H1 (cell line): ENCODE results near the gene ENOX2. TPM values are rescaled to one million over a fixed set of nuclear protein-coding genes. Genes with fewer than 3 reads are reported as not detected.

Source experiments
- CTCF ChIA-PET: fragments of 300-600 bp; sonication (Branson Sonifier 250); formaldehyde crosslinking; loops from one replicate; lab custom pipeline; 2021; ENCODE audit not compliant: partially characterized antibody; lab: Charles Lee
- POLR2A ChIA-PET: fragments of 300-600 bp; sonication (Branson Sonifier 250); formaldehyde crosslinking; loops from one replicate; lab custom pipeline; 2021; ENCODE audit warnings: inconsistent platforms; ENCODE audit not compliant: partially characterized antibody; lab: Charles Lee
- DNase-seq, 2 experiments: peaks; one replicate each; pipeline versions ENCODE4 v3.0.0 to v3.0.0-alpha.2; 2010 to 2022; ENCODE audit warnings: low spot score in 2 of 2, low read depth in 1 of 2, mixed read lengths in 1 of 2
- FAIRE-seq: peaks from 2 replicates; lab custom pipeline; 2011; peaks lifted over from hg19 to GRCh38; lab: Jason Lieb, UNC
- H2AFZ ChIP-seq: 2 replicates; pipeline ENCODE4 v1.8.1; 2012; ENCODE audit warnings: low read length, inconsistent platforms
- H2AK5ac ChIP-seq: 2 replicates; pipeline ENCODE4 v1.6.1; 2013; ENCODE audit warnings: low read depth, low read length
- H2BK120ac ChIP-seq: replicated peaks from 2 replicates; pipeline ENCODE3; 2013; ENCODE audit warnings: low read depth, low read length, inconsistent platforms
- H2BK12ac ChIP-seq: 2 replicates; pipeline ENCODE4 v1.6.1; 2013; ENCODE audit warnings: low read depth, low read length
- H2BK15ac ChIP-seq: 2 replicates; pipeline ENCODE4 v1.6.1; 2013; ENCODE audit warnings: low read length
- H2BK20ac ChIP-seq: 2 replicates; pipeline ENCODE4 v1.6.1; 2013; ENCODE audit warnings: low read length
- H2BK5ac ChIP-seq: 2 replicates; pipeline ENCODE4 v1.6.1; 2013; ENCODE audit warnings: low read depth, low read length
- H3K14ac ChIP-seq: 2 replicates; pipeline ENCODE4 v1.6.1; 2013; ENCODE audit warnings: inconsistent platforms; ENCODE audit not compliant: insufficient read length
- H3K18ac ChIP-seq: 2 replicates; pipeline ENCODE4 v1.6.1; 2013; ENCODE audit warnings: low read length; ENCODE audit errors: extremely low read depth
- H3K23ac ChIP-seq: 2 replicates; pipeline ENCODE4 v1.6.1; 2013; ENCODE audit warnings: inconsistent platforms; ENCODE audit not compliant: insufficient read length
- H3K23me2 ChIP-seq: 2 replicates; pipeline ENCODE4 v1.6.1; 2013; ENCODE audit warnings: low read depth, low read length
- H3K27ac ChIP-seq: 2 replicates; pipeline ENCODE4 v1.6.1; 2011; ENCODE audit warnings: low read depth, low read length, inconsistent platforms
- H3K27me3 ChIP-seq, 4 experiments: replicated peaks in 1 of 4; 1 replicate in 1 of 4; 2 replicates in 3 of 4; pipeline versions ENCODE4 v1.6.1 to v1.8.1; 2011 to 2013; ENCODE audit warnings: low read length in 3 of 4, mild to moderate bottlenecking in 3 of 4, inconsistent platforms in 2 of 4, mixed read lengths in 2 of 4, moderate library complexity in 1 of 4; ENCODE audit not compliant: control insufficient read depth in 3 of 4, insufficient read depth in 3 of 4; ENCODE audit errors: extremely low read depth in 1 of 4
- H3K36me3 ChIP-seq, 4 experiments: 2 replicates each; pipeline versions ENCODE4 v1.6.1 to v1.8.1; 2011 to 2013; ENCODE audit warnings: mild to moderate bottlenecking in 4 of 4, low read length in 3 of 4, moderate library complexity in 2 of 4, control low read depth in 1 of 4, inconsistent platforms in 1 of 4; ENCODE audit not compliant: insufficient read depth in 4 of 4, control insufficient read depth in 2 of 4
- H3K4ac ChIP-seq: replicated peaks from 2 replicates; pipeline ENCODE3; 2013; ENCODE audit warnings: low read length, low read depth, mixed read lengths, inconsistent platforms; ENCODE audit not compliant: insufficient read length
- H3K4me1 ChIP-seq, 4 experiments: replicated peaks in 1 of 4; 1 replicate in 1 of 4; 2 replicates in 3 of 4; pipeline versions ENCODE4 v1.6.1 to v1.8.1; 2011 to 2013; ENCODE audit warnings: low read length in 3 of 4, inconsistent platforms in 2 of 4, mixed read lengths in 1 of 4; ENCODE audit not compliant: insufficient read depth in 4 of 4, control insufficient read depth in 3 of 4
- H3K4me2 ChIP-seq, 2 experiments: 2 replicates each; pipeline versions ENCODE4 v1.6.1 to v1.8.1; 2011 to 2013; ENCODE audit warnings: low read depth in 2 of 2, low read length in 2 of 2, control low read depth in 1 of 2, inconsistent platforms in 1 of 2, mild to moderate bottlenecking in 1 of 2; ENCODE audit not compliant: insufficient read depth in 1 of 2
- H3K4me3 ChIP-seq, 4 experiments: fragments of 200-600, 300-600 bp in 1 of 4; sonication (generic), shearing (Covaris generic), sonication (Bioruptor Twin) in 1 of 4; 2 replicates each; pipeline versions ENCODE4 v1.5.1 to v1.8.1; 2011 to 2016; ENCODE audit warnings: low read length in 4 of 4, low read depth in 3 of 4, control low read depth in 2 of 4, inconsistent platforms in 2 of 4, mild to moderate bottlenecking in 2 of 4, mixed read lengths in 1 of 4, moderate library complexity in 1 of 4; ENCODE audit not compliant: insufficient read depth in 2 of 4; ENCODE audit errors: extremely low read depth in 1 of 4
- H3K56ac ChIP-seq: replicated peaks from 2 replicates; pipeline ENCODE3; 2013; ENCODE audit warnings: low read depth, mild to moderate bottlenecking, mixed read lengths, low read length, inconsistent platforms; ENCODE audit not compliant: insufficient read length
- H3K79me1 ChIP-seq: 2 replicates; pipeline ENCODE4 v1.6.1; 2013; ENCODE audit warnings: low read depth, low read length, control low read depth
- H3K79me2 ChIP-seq, 2 experiments: 2 replicates each; pipeline versions ENCODE4 v1.6.1 to v1.8.1; 2012 to 2013; ENCODE audit warnings: low read length in 2 of 2, mild to moderate bottlenecking in 2 of 2, inconsistent platforms in 1 of 2; ENCODE audit not compliant: insufficient read depth in 2 of 2, control insufficient read depth in 1 of 2
- H3K9ac ChIP-seq, 4 experiments: replicated peaks in 1 of 4; 1 replicate in 1 of 4; 2 replicates in 3 of 4; pipeline versions ENCODE4 v1.6.1 to v1.8.1; 2011 to 2013; ENCODE audit warnings: low read depth in 3 of 4, low read length in 3 of 4, control low read depth in 2 of 4, mild to moderate bottlenecking in 2 of 4, moderate library complexity in 2 of 4, inconsistent platforms in 1 of 4; ENCODE audit errors: extremely low read depth in 1 of 4
- H3K9me3 ChIP-seq, 2 experiments: 2 replicates each; pipeline versions ENCODE4 v1.6.1 to v1.8.1; 2012 to 2013; ENCODE audit warnings: mild to moderate bottlenecking in 2 of 2, moderate library complexity in 2 of 2, control low read depth in 1 of 2, inconsistent platforms in 1 of 2, low read depth in 1 of 2, low read length in 1 of 2, mixed read lengths in 1 of 2; ENCODE audit not compliant: insufficient read depth in 2 of 2
- H4K20me1 ChIP-seq, 2 experiments: replicated peaks in 1 of 2; 2 replicates each; pipeline versions ENCODE3 to v1.8.1; 2011 to 2013; ENCODE audit warnings: inconsistent platforms in 2 of 2, low read length in 2 of 2, mild to moderate bottlenecking in 1 of 2; ENCODE audit not compliant: insufficient read depth in 2 of 2, control insufficient read depth in 1 of 2
- H4K5ac ChIP-seq: 2 replicates; pipeline ENCODE4 v1.6.1; 2013; ENCODE audit warnings: low read length, low read depth, mixed read lengths, inconsistent platforms; ENCODE audit not compliant: insufficient read length
- H4K8ac ChIP-seq: 2 replicates; pipeline ENCODE4 v1.8.0; 2013; ENCODE audit warnings: mild to moderate bottlenecking, moderate library complexity, low read length, inconsistent platforms; ENCODE audit not compliant: insufficient read depth; ENCODE audit errors: extremely low read depth
- H4K91ac ChIP-seq: replicated peaks from 2 replicates; pipeline ENCODE3; 2013; ENCODE audit warnings: low read length, mixed read lengths, inconsistent platforms; ENCODE audit not compliant: insufficient read length
- ATF3 ChIP-seq: IDR thresholded peaks from 2 replicates; pipeline ENCODE4 v1.6.1; 2011; ENCODE audit warnings: low read depth, mild to moderate bottlenecking, low read length; ENCODE audit not compliant: insufficient read depth
- CTBP2 ChIP-seq: IDR thresholded peaks from 2 replicates; pipeline ENCODE4 v1.7.0; 2011; ENCODE audit warnings: borderline replicate concordance, mild to moderate bottlenecking, moderate library complexity, mixed read lengths, low read length; ENCODE audit not compliant: insufficient read depth, insufficient read length
- GTF2F1 ChIP-seq: IDR thresholded peaks from 2 replicates; pipeline ENCODE4 v1.6.1; 2012; ENCODE audit warnings: low read depth, low read length, improper control_type of control experiment, borderline replicate concordance
- KDM4A ChIP-seq: IDR thresholded peaks from one replicate; pipeline ENCODE4 v1.7.1; 2012; ENCODE audit warnings: low read depth, mild to moderate bottlenecking, moderate library complexity, low read length, inconsistent platforms; ENCODE audit not compliant: severe bottlenecking
- KDM5A ChIP-seq: fragments of 200-600 bp; IDR thresholded peaks from 2 replicates; pipeline ENCODE4 v1.7.1; 2012; ENCODE audit warnings: mild to moderate bottlenecking, low read length, inconsistent platforms, mixed read lengths
- NRF1 ChIP-seq: IDR thresholded peaks from 2 replicates; pipeline ENCODE4 v1.6.1; 2011; ENCODE audit warnings: mild to moderate bottlenecking, low read depth, low read length, improper control_type of control experiment
- SP1 ChIP-seq: IDR thresholded peaks from 2 replicates; pipeline ENCODE4 v1.6.1; 2011; ENCODE audit warnings: low read depth, low read length
- TCF12 ChIP-seq: IDR thresholded peaks from 2 replicates; pipeline ENCODE4 v1.6.1; 2011; ENCODE audit warnings: low read depth, mild to moderate bottlenecking, low read length
- polyA plus RNA-seq, 7 experiments: library from polyadenylated mRNA; depleted of rRNA in 3 of 7; stranded (reverse) in 5 of 7; unstranded in 2 of 7; fragments of >200 nt in 5 of 7; fragments of 200-250 nt in 2 of 7; gene quantifications; 1 replicate in 5 of 7; 2 replicates in 1 of 7; 4 replicates in 1 of 7; pipeline versions ENCODE4 v1.2.1 to v1.2.3, GENCODE V29; 2011 to 2013; ENCODE audit warnings: missing spikeins in 2 of 7, mixed read lengths in 2 of 7
- total RNA-seq: library from RNA; stranded (reverse); fragmentation: NEBNext Ultra II Directional; extraction: Animal tissue kit (Norgen Biotek cat#: 25700); gene quantifications from 2 replicates; pipeline ENCODE4 v1.2.1, GENCODE V29; 2021

The ENOX2 gene
- total and polyA plus RNA-seq, 2 of the 8 experiments (the other 6 are each of a cell fraction or from before 2014, with no cell fraction given), result 4.5 to 12.3 TPM

GRCh38 chrX:130915302-130915701 lies 12.3 kb upstream of the ENOX2 start:
- no peak overlapping the region for H2BK120ac ChIP-seq
- no peaks in the 10 kb centered on the region for H3K79me1 ChIP-seq
- no peaks in the 10 kb centered on the region for H3K27me3 ChIP-seq
- H3K9me3 ChIP-seq, result no peaks in the 10 kb centered on the region
- no peak overlapping the region for H4K8ac ChIP-seq
- H3K4me3 ChIP-seq, result no peak overlapping the region
- H3K56ac ChIP-seq, result no peak overlapping the region
- ChIA-PET POLR2A (no interaction called here), CTCF (interaction anchor here (0.9 to 3.9 kb wide), 9 partner anchors 16 to 521 kb away, joined by 3 to 22 read pairs (median 7); no protein-coding TSS in a partner anchor)
- no peak for DNase-seq
- H3K23ac ChIP-seq, result no peak overlapping the region
- no peak overlapping the region for H3K18ac ChIP-seq
- no peaks in the 10 kb centered on the region for H3K23me2 ChIP-seq
- H3K4me2 ChIP-seq, result no peak overlapping the region
- no peak overlapping the region for H2BK12ac ChIP-seq
- no peak overlapping the region for H2AFZ ChIP-seq
- no peaks in the 10 kb centered on the region for H3K36me3 ChIP-seq
- H2BK20ac ChIP-seq, result no peak overlapping the region
- no peak for FAIRE-seq
- TF ChIP-seq TCF12 (no peak), KDM4A (no peak), CTBP2 (no peak), NRF1 (no peak), GTF2F1 (no peak), KDM5A (no peak), SP1 (no peak), ATF3 (no peak)
- H3K14ac ChIP-seq, result no peak overlapping the region
- no peaks in the 10 kb centered on the region for H3K4me1 ChIP-seq
- no peak overlapping the region for H4K91ac ChIP-seq
- no peak overlapping the region for H3K27ac ChIP-seq
- no peaks in the 10 kb centered on the region for H4K20me1 ChIP-seq
- no peak overlapping the region for H2BK15ac ChIP-seq
- H3K9ac ChIP-seq, result no peak overlapping the region
- H2BK5ac ChIP-seq, result no peak overlapping the region
- H4K5ac ChIP-seq, result no peak overlapping the region
- no peaks in the 10 kb centered on the region for H3K79me2 ChIP-seq
- H2AK5ac ChIP-seq, result no peak overlapping the region
- no peak overlapping the region for H3K4ac ChIP-seq
